HUDEP-2 (cell line): ENCODE data around the gene GP1BB.
"Not testable (repeated sequence)": the region's sequence is repeated elsewhere in the genome, so short reads cannot be mapped to it uniquely, and the experiment has no call there.

Source experiments
- DNase-seq, 76 experiments: peaks; one replicate each; lab custom pipeline; 2025; ENCODE audit not compliant: unreplicated experiment in 76 of 76; lab: John Stamatoyannopoulos, UW

GP1BB gene

GRCh38 chr22:19693581-19693980, 29.8 kb upstream of the GP1BB start:
- no peak for DNase-seq

GRCh38 chr22:19693981-19694670, 29.2 kb upstream of the GP1BB start:
- DNase-seq: no peak

- no peak for DNase-seq
These were observed 28.6 kb upstream of the GP1BB start for GRCh38 chr22:19694696-19695095.

GRCh38 chr22:19696504-19697276, 26.6 kb upstream of the GP1BB start:
- no peak for DNase-seq

- not testable (repeated sequence) for DNase-seq
These were observed 25.5 kb upstream of the GP1BB start for GRCh38 chr22:19697871-19698270.

- no peak for DNase-seq
These were observed 22.4 kb upstream of the GP1BB start for GRCh38 chr22:19700790-19701419.

GRCh38 chr22:19701420-19702145, 21.8 kb upstream of the GP1BB start:
- DNase-seq: no peak

GRCh38 chr22:19703869-19704268, 19.5 kb upstream of the GP1BB start:
- DNase-seq: no peak

- no peak for DNase-seq
These were observed 18.9 kb upstream of the GP1BB start for GRCh38 chr22:19704355-19705015.

GRCh38 chr22:19705181-19705934, 18.0 kb upstream of the GP1BB start:
- no peak for DNase-seq

GRCh38 chr22:19706661-19707151, 16.6 kb upstream of the GP1BB start:
- no peak for DNase-seq

- no peak for DNase-seq
These were observed 15.7 kb upstream of the GP1BB start for GRCh38 chr22:19707347-19708290.

- no peak for DNase-seq
These were observed 14.9 kb upstream of the GP1BB start for GRCh38 chr22:19708321-19709011.

GRCh38 chr22:19709063-19709769, 14.1 kb upstream of the GP1BB start:
- no peak for DNase-seq

- no peak for DNase-seq
These were observed 13.1 kb upstream of the GP1BB start for GRCh38 chr22:19710020-19710768.

- DNase-seq: no peak
These were observed 12.6 kb upstream of the GP1BB start for GRCh38 chr22:19710769-19711106.

- DNase-seq: no peak
These were observed 10.1 kb upstream of the GP1BB start for GRCh38 chr22:19713245-19713644.
